Tibial artery (tissue), 4 donors: ENCODE results near the gene OR13G1.

Experiments used
- DNase-seq, 2 donors: peaks; one replicate each; pipeline ENCODE4 v3.0.0-alpha.2; 2019
- H3K27ac ChIP-seq, 2 donors: fragments of 200-600 bp; sonication (generic) in 1 of 2; 1 replicate in 1 of 2; 2 replicates in 1 of 2; pipeline ENCODE4 v1.5.1; 2018 to 2019; ENCODE audit warnings: mild to moderate bottlenecking in 1 of 2
- H3K27me3 ChIP-seq, 2 donors: fragments of 200-600 bp; sonication (generic) in 1 of 2; one replicate each; pipeline versions ENCODE4 v1.5.1 to v1.6.0; 2016 to 2019
- H3K36me3 ChIP-seq, 3 donors: fragments of 200-600 bp; sonication (generic) in 2 of 3; one replicate each; pipeline ENCODE4 v1.5.1; 2016 to 2019; ENCODE audit warnings: mild to moderate bottlenecking in 2 of 3
- H3K4me1 ChIP-seq, 4 donors: fragments of 200-600 bp; sonication (generic) in 2 of 4; 1 replicate in 3 of 4; 2 replicates in 1 of 4; pipeline ENCODE4 v1.5.1; 2016 to 2019
- H3K4me3 ChIP-seq, 2 donors: fragments of 200-600 bp; sonication (generic) in 1 of 2; 1 replicate in 1 of 2; 2 replicates in 1 of 2; pipeline ENCODE4 v1.5.1; 2018 to 2019; ENCODE audit warnings: mild to moderate bottlenecking in 2 of 2
- H3K9me3 ChIP-seq, 3 donors: fragments of 200-600 bp; sonication (generic) in 1 of 3; one replicate each; pipeline ENCODE4 v1.5.1; 2016 to 2019
- intact Hi-C: fragments of 100-400 bp; cut with DNase I; formaldehyde crosslinking; loops from one replicate; pipeline ENCODE4 v1.15.0; 2023; ENCODE audit warnings: low total_unique reads
- TF ChIP-seq, protein P1 (sequence below), 2 experiments: fragments of 200-600 bp in 1 of 2; fragments of 450-650 bp in 1 of 2; IDR thresholded peaks; one replicate each; pipeline ENCODE4 v1.5.1; 2017 to 2019; ENCODE audit warnings: antibody characterized with exemption in 2 of 2, mild to moderate bottlenecking in 1 of 2, moderate library complexity in 1 of 2

The OR13G1 gene

GRCh38 chr1:247647864-247648263, 31.7 kb downstream of the OR13G1 start:
- Histone ChIP-seq H3K4me1 (no peaks in the 10 kb centered on the region), H3K4me3 (no peak overlapping the region), H3K27me3 (no peaks in the 10 kb centered on the region), H3K9me3 (peaks cover 0 to 3% (median 0%) of the 10 kb centered on the region in 3 donors), H3K27ac (no peak overlapping the region), H3K36me3 (no peaks in the 10 kb centered on the region)
- DNase-seq = no peak
- TF ChIP-seq, protein P1, sequence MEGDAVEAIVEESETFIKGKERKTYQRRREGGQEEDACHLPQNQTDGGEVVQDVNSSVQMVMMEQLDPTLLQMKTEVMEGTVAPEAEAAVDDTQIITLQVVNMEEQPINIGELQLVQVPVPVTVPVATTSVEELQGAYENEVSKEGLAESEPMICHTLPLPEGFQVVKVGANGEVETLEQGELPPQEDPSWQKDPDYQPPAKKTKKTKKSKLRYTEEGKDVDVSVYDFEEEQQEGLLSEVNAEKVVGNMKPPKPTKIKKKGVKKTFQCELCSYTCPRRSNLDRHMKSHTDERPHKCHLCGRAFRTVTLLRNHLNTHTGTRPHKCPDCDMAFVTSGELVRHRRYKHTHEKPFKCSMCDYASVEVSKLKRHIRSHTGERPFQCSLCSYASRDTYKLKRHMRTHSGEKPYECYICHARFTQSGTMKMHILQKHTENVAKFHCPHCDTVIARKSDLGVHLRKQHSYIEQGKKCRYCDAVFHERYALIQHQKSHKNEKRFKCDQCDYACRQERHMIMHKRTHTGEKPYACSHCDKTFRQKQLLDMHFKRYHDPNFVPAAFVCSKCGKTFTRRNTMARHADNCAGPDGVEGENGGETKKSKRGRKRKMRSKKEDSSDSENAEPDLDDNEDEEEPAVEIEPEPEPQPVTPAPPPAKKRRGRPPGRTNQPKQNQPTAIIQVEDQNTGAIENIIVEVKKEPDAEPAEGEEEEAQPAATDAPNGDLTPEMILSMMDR (IDR thresholded peaks at IDR 0.05) = no peak
- intact Hi-C loops = no loop called here

DNA sequence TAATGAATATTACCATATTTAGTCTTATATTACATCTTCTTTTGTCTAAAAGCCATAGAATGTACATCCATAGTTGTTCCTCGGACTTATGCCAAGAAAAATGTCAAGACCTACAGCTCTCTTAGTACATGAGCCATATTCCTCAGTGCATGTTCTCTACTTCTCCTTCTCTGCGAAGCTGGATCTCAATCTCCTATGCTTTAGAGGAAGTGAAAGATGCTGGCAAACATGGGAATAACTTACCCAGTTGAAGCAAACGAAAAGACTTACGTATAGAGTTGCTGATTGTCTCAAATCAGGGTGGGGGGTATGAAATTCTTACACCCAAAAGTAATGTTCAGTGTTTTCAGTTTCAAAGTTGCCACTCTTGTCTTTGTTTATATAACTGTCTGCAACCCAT, 32.7 kb downstream of the OR13G1 start:
- Histone ChIP-seq H3K27ac (no peak overlapping the region), H3K4me1 (no peaks in the 10 kb centered on the region), H3K4me3 (no peak overlapping the region), H3K36me3 (no peaks in the 10 kb centered on the region), H3K9me3 (peaks cover 0 to 3% (median 0%) of the 10 kb centered on the region in 3 donors), H3K27me3 (no peaks in the 10 kb centered on the region)
- intact Hi-C loops = no loop called here
- TF ChIP-seq, protein P1 (IDR thresholded peaks at IDR 0.05) = no peak
- no peak for DNase-seq

DNA sequence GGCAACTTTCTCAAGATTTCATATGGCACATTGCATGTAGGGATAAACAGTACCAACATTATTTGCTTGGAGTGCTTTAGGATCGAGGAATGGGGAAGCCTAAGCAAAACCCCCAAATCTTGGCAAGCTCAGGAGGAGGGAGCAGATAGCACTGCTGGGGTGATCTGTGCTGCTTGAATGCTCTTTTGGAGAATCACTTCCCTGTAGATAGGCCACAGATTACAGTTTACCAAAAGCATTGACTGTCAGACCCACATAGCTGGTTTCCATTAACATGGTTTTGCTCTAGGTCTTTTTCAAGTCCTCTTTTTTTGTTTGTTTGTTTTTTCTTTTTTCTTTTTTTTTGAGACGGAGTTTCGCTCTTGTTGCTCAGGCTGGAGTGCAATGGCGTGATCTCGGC, 36.8 kb downstream of the OR13G1 start:
- TF ChIP-seq, protein P1 (IDR thresholded peaks at IDR 0.05) = no peak
- H3K27me3 ChIP-seq = peaks cover 0 to 5% of the 10 kb centered on the region in 2 donors
- no peak for DNase-seq
- no peak overlapping the region for H3K4me3 ChIP-seq
- intact Hi-C loops = no loop called here
- H3K9me3 ChIP-seq = peaks cover 0 to 8% (median 0%) of the 10 kb centered on the region in 3 donors
- H3K27ac ChIP-seq = no peak overlapping the region
- no peaks in the 10 kb centered on the region for H3K36me3 ChIP-seq
- no peaks in the 10 kb centered on the region for H3K4me1 ChIP-seq

DNA sequence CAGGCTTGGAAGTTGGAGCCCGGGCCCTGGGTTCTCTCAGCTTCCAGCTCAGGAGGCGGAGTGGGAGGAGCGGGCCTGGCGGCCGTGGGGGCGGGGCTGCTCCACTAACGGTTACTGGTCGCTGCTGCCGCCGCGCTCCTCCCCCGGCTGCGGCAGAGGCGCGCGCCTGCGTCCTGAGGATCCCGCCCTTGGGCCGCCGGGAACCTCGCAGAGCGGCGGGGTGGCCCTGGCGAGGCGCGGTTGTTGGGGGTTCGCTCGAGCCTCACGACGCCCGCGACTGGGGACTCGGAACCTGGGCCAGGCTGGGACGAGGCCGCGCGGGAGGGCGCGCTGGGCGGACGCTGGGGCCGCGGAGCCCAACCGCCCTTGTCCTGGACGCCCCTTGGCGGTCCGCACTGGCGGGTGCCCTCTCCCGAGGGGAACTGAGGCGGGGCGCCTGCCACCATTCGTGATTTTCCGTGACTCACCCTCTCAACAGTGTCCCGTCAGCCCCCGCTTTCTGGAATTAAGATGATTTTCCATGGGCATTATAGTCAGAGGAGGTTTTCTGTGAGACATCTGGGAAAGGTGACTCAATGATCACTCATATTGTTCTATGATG, 40.1 kb downstream of the OR13G1 start:
- peaks cover 0 to 5% of the 10 kb centered on the region in 2 donors for H3K27me3 ChIP-seq
- TF ChIP-seq, protein P1 (IDR thresholded peaks at IDR 0.05) = no peak
- intact Hi-C loops = no loop called here
- no peaks in the 10 kb centered on the region for H3K4me1 ChIP-seq
- peak; percentile 33 to 73 for DNase-seq
- H3K4me3 ChIP-seq = peak overlapping the region; percentile 28 to 44
- H3K36me3 ChIP-seq = no peaks in the 10 kb centered on the region
- H3K27ac ChIP-seq = no peak overlapping the region
- peaks cover 0 to 8% (median 0%) of the 10 kb centered on the region in 3 donors for H3K9me3 ChIP-seq

DNA sequence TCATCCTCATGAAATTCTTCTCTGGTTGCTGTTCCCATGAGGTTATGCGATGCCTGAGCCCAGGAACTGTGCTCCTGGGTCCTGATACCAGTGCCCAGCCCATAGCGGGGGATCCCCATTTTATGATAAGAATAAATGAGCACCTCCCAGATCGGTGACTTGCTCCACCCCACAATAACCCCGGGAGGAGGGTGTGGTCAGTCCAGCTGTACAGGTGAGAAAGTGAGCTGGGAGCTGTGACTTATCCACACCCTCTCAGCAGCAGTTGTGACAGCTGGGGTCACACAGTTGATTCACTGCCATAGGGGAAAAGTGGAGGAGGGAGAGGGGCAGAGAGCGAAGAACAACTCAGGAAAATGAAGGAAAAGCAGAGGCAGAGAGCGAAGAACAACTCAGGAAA, 40.8 kb downstream of the OR13G1 start:
- Histone ChIP-seq H3K9me3 (peaks cover 0 to 8% (median 0%) of the 10 kb centered on the region in 3 donors), H3K4me1 (no peaks in the 10 kb centered on the region), H3K4me3 (no peak overlapping the region), H3K27me3 (peaks cover 0 to 5% of the 10 kb centered on the region in 2 donors), H3K27ac (no peak overlapping the region), H3K36me3 (no peaks in the 10 kb centered on the region)
- TF ChIP-seq, protein P1 (IDR thresholded peaks at IDR 0.05) = no peak
- intact Hi-C loops = no loop called here
- no peak for DNase-seq
